Liver (tissue), 9 donors: Measurements from ENCODE around the gene ANO10. TPM values are rescaled to one million over a fixed set of nuclear protein-coding genes. Genes with fewer than 3 reads are reported as not detected.

ENCODE experiments used
- DNase-seq: peaks from one replicate; pipeline ENCODE4 v3.0.0-alpha.2; 2017; ENCODE audit warnings: low spot score
- H3K27ac ChIP-seq, 2 donors: one replicate each; pipeline ENCODE4 v1.7.0; 2013; ENCODE audit warnings: inconsistent platforms in 2 of 2, low read length in 2 of 2, control low read depth in 1 of 2, low read depth in 1 of 2, mild to moderate bottlenecking in 1 of 2
- H3K27me3 ChIP-seq, 4 donors: one replicate each; pipeline versions ENCODE4 v1.6.1 to v1.7.0; 2013; ENCODE audit warnings: low read length in 3 of 4, inconsistent platforms in 1 of 4, mild to moderate bottlenecking in 1 of 4, moderate library complexity in 1 of 4; ENCODE audit not compliant: control insufficient read depth in 4 of 4, insufficient read depth in 4 of 4
- H3K36me3 ChIP-seq, 4 donors: one replicate each; pipeline versions ENCODE4 v1.6.1 to v1.7.0; 2013; ENCODE audit warnings: low read length in 3 of 4, mild to moderate bottlenecking in 3 of 4, low read depth in 1 of 4, moderate library complexity in 1 of 4; ENCODE audit not compliant: control insufficient read depth in 4 of 4, insufficient read depth in 3 of 4
- H3K4me1 ChIP-seq, 4 donors: one replicate each; pipeline versions ENCODE4 v1.6.1 to v1.7.0; 2013; ENCODE audit warnings: low read length in 3 of 4, mild to moderate bottlenecking in 3 of 4, moderate library complexity in 1 of 4; ENCODE audit not compliant: control insufficient read depth in 4 of 4, insufficient read depth in 4 of 4
- H3K4me3 ChIP-seq, 3 donors: one replicate each; pipeline versions ENCODE4 v1.6.1 to v1.7.0; 2013; ENCODE audit warnings: low read length in 3 of 3, control low read depth in 1 of 3, low read depth in 1 of 3, mild to moderate bottlenecking in 1 of 3
- H3K9ac ChIP-seq, 2 donors: one replicate each; pipeline ENCODE4 v1.7.0; 2013; ENCODE audit warnings: low read length in 2 of 2, mild to moderate bottlenecking in 2 of 2, moderate library complexity in 2 of 2, control low read depth in 1 of 2, low read depth in 1 of 2
- H3K9me3 ChIP-seq, 4 donors: one replicate each; pipeline versions ENCODE4 v1.6.1 to v1.7.0; 2013; ENCODE audit warnings: low read length in 3 of 4; ENCODE audit not compliant: control insufficient read depth in 4 of 4
- ATF3 ChIP-seq: IDR thresholded peaks from 2 replicates; pipeline ENCODE4 v1.6.1; 2016; ENCODE audit warnings: antibody characterized with exemption
- EGR1 ChIP-seq, 2 donors: IDR thresholded peaks; 2 replicates each; pipeline ENCODE4 v1.6.1; 2016 to 2018; ENCODE audit warnings: antibody characterized with exemption in 2 of 2, low read depth in 2 of 2
- FOXA1 ChIP-seq: IDR thresholded peaks from 2 replicates; pipeline ENCODE4 v1.6.1; 2016; ENCODE audit warnings: antibody characterized with exemption
- FOXA2 ChIP-seq: IDR thresholded peaks from 2 replicates; pipeline ENCODE4 v1.6.1; 2016; ENCODE audit warnings: antibody characterized with exemption
- GABPA ChIP-seq, 2 donors: IDR thresholded peaks in 1 of 2; conservative IDR thresholded peaks in 1 of 2; 2 replicates each; pipeline ENCODE4 v1.6.1; 2016; ENCODE audit warnings: antibody characterized with exemption in 2 of 2, mild to moderate bottlenecking in 1 of 2, moderate library complexity in 1 of 2
- HNF4A ChIP-seq, 2 donors: conservative IDR thresholded peaks; 2 replicates each; pipeline ENCODE4 v1.6.1; 2016; ENCODE audit warnings: antibody characterized with exemption in 2 of 2, mild to moderate bottlenecking in 2 of 2
- HNF4G ChIP-seq: IDR thresholded peaks from 2 replicates; pipeline ENCODE4 v1.6.1; 2016; ENCODE audit warnings: antibody characterized with exemption
- JUND ChIP-seq, 2 donors: IDR thresholded peaks; 2 replicates each; pipeline ENCODE4 v1.6.1; 2016; ENCODE audit warnings: antibody characterized with exemption in 2 of 2
- MAX ChIP-seq: IDR thresholded peaks from 2 replicates; pipeline ENCODE4 v1.6.1; 2016; ENCODE audit warnings: antibody characterized with exemption
- NR2F2 ChIP-seq: IDR thresholded peaks from 2 replicates; pipeline ENCODE4 v1.6.1; 2016; ENCODE audit warnings: antibody characterized with exemption
- RAD21 ChIP-seq, 2 donors: IDR thresholded peaks; 2 replicates each; pipeline ENCODE4 v1.6.1; 2016; ENCODE audit warnings: antibody characterized with exemption in 2 of 2, mild to moderate bottlenecking in 2 of 2
- REST ChIP-seq: IDR thresholded peaks from 2 replicates; pipeline ENCODE4 v1.6.1; 2016; ENCODE audit warnings: antibody characterized with exemption, mild to moderate bottlenecking
- RXRA ChIP-seq, 2 donors: IDR thresholded peaks; 2 replicates each; pipeline ENCODE4 v1.6.1; 2017 to 2018; ENCODE audit warnings: antibody characterized with exemption in 2 of 2, mild to moderate bottlenecking in 1 of 2
- SP1 ChIP-seq: IDR thresholded peaks from 2 replicates; pipeline ENCODE4 v1.6.1; 2018; ENCODE audit warnings: antibody characterized with exemption, mild to moderate bottlenecking
- TAF1 ChIP-seq: conservative IDR thresholded peaks from 2 replicates; pipeline ENCODE4 v1.6.1; 2016; ENCODE audit warnings: antibody characterized with exemption, mild to moderate bottlenecking
- YY1 ChIP-seq: IDR thresholded peaks from 2 replicates; pipeline ENCODE4 v1.6.1; 2016; ENCODE audit warnings: antibody characterized with exemption, mild to moderate bottlenecking
- WGBS: extraction: QIAGEN DNeasy Blood & Tissue Kit; methylation state at CpG from one replicate; pipeline ENCODE4 v1.1.7; 2013; 5-methylcytosine and 5-hydroxymethylcytosine counted together
- polyA plus RNA-seq, 2 donors: library from polyadenylated mRNA; stranded (reverse) in 1 of 2; unstranded in 1 of 2; fragments of 200-250 nt in 1 of 2; fragments of >200 nt in 1 of 2; fragmentation: Nextera tagmentation in 1 of 2; extraction: Ambion mirVana in 1 of 2; gene quantifications; one replicate each; pipeline versions ENCODE4 v1.2.1 to v1.2.3, GENCODE V29; 2013 to 2015
- total RNA-seq, 2 donors: library from RNA; depleted of rRNA; stranded (reverse); fragments of >200 nt; gene quantifications; one replicate each; pipeline ENCODE4 v1.2.3, GENCODE V29; 2014
- TF ChIP-seq, protein P1 (sequence below): fragments of 150-350 bp; IDR thresholded peaks from 2 replicates; pipeline ENCODE4 v1.5.1; 2017; ENCODE audit warnings: improper control_type of control experiment, low read depth, low read length; ENCODE audit not compliant: missing input control
- TF ChIP-seq, protein P2 (sequence below): IDR thresholded peaks from 2 replicates; pipeline ENCODE4 v1.6.1; 2016; ENCODE audit warnings: antibody characterized with exemption
- donor health status: healthy.
- donor health status: healthy.
- donor health status: healthy.
- donor health status: healthy.
- donor health status: healthy.

Gene ANO10
- total and polyA plus RNA-seq, 4 donors: 5.6 to 8.7 (median 6.8) TPM

GRCh38 chr3:43413676-43414368 is 208.0 kb downstream of the ANO10 start:
- WGBS: 90% methylated on average over 7 of the region's 7 CpGs
- Histone ChIP-seq H3K4me3 (no peak overlapping the region), H3K36me3 (no peaks in the 10 kb centered on the region), H3K27ac (no peak overlapping the region), H3K4me1 (no peaks in the 10 kb centered on the region), H3K27me3 (no peaks in the 10 kb centered on the region), H3K9me3 (no peaks in the 10 kb centered on the region), H3K9ac (no peak overlapping the region)
- no peak for DNase-seq
- TF ChIP-seq, protein P1, sequence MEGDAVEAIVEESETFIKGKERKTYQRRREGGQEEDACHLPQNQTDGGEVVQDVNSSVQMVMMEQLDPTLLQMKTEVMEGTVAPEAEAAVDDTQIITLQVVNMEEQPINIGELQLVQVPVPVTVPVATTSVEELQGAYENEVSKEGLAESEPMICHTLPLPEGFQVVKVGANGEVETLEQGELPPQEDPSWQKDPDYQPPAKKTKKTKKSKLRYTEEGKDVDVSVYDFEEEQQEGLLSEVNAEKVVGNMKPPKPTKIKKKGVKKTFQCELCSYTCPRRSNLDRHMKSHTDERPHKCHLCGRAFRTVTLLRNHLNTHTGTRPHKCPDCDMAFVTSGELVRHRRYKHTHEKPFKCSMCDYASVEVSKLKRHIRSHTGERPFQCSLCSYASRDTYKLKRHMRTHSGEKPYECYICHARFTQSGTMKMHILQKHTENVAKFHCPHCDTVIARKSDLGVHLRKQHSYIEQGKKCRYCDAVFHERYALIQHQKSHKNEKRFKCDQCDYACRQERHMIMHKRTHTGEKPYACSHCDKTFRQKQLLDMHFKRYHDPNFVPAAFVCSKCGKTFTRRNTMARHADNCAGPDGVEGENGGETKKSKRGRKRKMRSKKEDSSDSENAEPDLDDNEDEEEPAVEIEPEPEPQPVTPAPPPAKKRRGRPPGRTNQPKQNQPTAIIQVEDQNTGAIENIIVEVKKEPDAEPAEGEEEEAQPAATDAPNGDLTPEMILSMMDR: no peak
- no peak for TF ChIP-seq EGR1 (IDR thresholded peaks at IDR 0.05; ENCODE audit: low read depth in 2 of 2)
- TF ChIP-seq, protein P2, sequence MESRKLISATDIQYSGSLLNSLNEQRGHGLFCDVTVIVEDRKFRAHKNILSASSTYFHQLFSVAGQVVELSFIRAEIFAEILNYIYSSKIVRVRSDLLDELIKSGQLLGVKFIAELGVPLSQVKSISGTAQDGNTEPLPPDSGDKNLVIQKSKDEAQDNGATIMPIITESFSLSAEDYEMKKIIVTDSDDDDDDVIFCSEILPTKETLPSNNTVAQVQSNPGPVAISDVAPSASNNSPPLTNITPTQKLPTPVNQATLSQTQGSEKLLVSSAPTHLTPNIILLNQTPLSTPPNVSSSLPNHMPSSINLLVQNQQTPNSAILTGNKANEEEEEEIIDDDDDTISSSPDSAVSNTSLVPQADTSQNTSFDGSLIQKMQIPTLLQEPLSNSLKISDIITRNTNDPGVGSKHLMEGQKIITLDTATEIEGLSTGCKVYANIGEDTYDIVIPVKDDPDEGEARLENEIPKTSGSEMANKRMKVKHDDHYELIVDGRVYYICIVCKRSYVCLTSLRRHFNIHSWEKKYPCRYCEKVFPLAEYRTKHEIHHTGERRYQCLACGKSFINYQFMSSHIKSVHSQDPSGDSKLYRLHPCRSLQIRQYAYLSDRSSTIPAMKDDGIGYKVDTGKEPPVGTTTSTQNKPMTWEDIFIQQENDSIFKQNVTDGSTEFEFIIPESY: no peak
- no peak for TF ChIP-seq GABPA (IDR thresholded peaks at IDR 0.05 in 1 of 2, conservative IDR thresholded peaks at IDR 0.05 in 1 of 2)
- TF ChIP-seq FOXA1: no peak
- TF ChIP-seq SP1: no peak
- no peak for TF ChIP-seq FOXA2
- TF ChIP-seq RXRA (IDR thresholded peaks at IDR 0.05): no peak
- no peak for TF ChIP-seq TAF1
- TF ChIP-seq NR2F2: no peak
- TF ChIP-seq YY1: no peak
- TF ChIP-seq REST: no peak
- TF ChIP-seq MAX: no peak
- no peak for TF ChIP-seq ATF3
- TF ChIP-seq RAD21 (IDR thresholded peaks at IDR 0.05): no peak
- no peak for TF ChIP-seq HNF4G
- no peak for TF ChIP-seq JUND (IDR thresholded peaks at IDR 0.05)
- no peak for TF ChIP-seq HNF4A (conservative IDR thresholded peaks at IDR 0.05)
